T-helper 2 cell treated with Interferon-gamma antibody and Interleukin-4, amounts not matched to agents 100 ng/mL and 5 ng/mL, for 36 hours (primary cell): ENCODE measurements around the gene SAE1. TPM values are rescaled to one million over a fixed set of nuclear protein-coding genes. Genes with fewer than 3 reads are reported as not detected.

Source experiments
- intact Hi-C: fragments of 100-400 bp; cut with micrococcal nuclease; formaldehyde crosslinking; loops from one replicate; pipeline ENCODE4 v1.15.1; 2023
- total RNA-seq: library from RNA; stranded (reverse); gene quantifications from 2 replicates; pipeline ENCODE4 v1.2.3, GENCODE V29; 2022

Gene SAE1
- total RNA-seq, 1 donor from 2014 or later: 152 TPM

DNA sequence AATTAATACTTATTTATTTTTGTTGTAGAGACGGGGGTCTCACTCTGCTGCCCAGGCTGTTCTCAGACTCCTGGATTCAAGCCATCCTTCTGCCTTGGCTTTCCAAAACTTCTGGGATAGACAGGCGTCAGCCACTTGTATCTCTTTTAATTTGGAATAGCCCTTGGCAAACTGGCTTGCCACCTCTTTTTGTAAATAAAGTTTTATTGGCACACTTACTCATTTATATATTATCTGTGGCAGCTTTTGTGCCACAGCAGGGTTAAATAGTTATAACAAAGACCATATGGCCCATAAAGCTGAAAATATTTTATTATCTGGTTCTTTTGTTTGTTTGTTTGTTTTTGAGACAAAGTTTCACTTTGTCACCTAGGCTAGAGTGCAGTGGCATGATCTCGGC lies 69.9 kb downstream of the SAE1 start:
- intact Hi-C loops: no loop called here

DNA sequence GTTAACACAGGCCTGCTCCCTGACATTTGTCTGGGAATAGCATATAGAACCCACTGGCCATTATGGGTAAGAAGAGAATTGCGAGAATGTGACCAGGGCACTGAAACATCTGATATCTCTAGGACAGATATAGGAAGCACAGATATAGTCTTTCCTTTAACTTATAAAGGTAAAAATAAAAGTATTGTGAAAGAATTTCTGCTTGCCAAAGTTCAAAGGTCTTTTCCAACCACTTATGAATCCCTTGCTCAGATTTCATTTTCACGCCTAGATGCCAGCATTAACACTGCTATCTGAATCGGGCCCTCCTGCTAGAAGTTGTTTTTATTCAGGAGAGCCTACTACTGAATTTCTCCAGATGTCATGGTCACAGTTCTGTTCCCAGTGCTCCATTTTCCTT lies 72.6 kb downstream of the SAE1 start:
- intact Hi-C loops: no loop called here

DNA sequence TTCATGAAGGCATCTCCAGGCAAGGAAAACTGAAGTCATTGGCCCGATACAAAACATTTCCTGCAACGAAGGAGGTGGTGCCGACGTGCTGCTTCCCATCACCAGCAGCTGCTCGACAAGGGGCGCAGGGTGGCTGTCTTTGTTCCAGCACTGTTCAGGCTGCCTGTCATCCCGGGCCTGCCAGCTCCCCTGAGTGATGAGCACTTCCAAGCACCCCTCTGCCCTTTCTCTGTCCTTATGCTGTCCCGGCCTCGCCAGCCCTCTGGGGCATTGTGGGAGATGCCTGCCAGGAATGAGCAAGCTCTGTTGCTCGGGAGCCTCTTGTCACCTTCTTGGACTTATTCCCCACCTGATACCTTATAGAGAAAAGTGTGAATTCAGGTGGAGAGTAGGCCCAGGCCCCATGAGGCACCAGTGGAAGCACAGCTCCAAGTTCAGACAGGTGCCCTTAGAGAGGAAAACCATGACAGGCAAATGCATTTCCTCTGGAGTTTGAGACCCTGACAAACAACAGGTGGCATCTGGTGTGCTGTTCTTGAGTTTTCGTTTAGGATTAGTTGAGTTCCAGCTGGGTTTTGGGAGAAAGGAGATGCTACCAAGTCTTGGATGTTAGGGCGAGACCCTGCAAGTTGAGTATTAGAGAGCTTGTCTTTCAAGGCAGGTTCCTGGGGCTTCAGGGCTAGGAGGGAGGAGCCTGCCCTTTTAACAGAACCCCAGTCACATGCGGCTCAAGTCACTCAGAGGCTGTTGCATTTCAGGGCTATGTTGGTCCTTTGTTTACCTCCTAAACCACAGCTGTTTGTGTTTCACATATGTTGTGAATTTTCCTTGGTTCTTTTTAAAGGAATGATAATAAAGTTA lies 78.9 kb downstream of the SAE1 start:
- intact Hi-C loops: loop anchor here (1.0 to 2.0 kb wide), 4 partner anchors 17 to 61 kb away; no protein-coding TSS in a partner anchor

DNA sequence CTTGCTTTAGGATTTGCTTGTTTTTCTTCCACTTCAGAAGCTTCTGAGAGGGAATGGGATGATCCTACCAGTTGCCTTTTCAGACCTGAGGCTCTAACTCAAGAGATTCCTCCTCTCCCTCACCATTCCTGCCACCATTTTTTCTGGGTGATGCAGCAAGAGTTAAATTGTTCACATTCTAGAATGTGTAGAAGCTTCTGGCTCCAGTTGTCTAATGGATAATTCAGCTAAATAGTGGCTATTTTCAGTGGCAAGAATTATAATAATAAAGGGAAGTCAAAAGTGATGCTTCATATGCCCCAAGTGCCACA lies 79.5 kb downstream of the SAE1 start:
- intact Hi-C loops: loop anchor here (1.0 to 2.0 kb wide), 4 partner anchors 16 to 61 kb away; no protein-coding TSS in a partner anchor

DNA sequence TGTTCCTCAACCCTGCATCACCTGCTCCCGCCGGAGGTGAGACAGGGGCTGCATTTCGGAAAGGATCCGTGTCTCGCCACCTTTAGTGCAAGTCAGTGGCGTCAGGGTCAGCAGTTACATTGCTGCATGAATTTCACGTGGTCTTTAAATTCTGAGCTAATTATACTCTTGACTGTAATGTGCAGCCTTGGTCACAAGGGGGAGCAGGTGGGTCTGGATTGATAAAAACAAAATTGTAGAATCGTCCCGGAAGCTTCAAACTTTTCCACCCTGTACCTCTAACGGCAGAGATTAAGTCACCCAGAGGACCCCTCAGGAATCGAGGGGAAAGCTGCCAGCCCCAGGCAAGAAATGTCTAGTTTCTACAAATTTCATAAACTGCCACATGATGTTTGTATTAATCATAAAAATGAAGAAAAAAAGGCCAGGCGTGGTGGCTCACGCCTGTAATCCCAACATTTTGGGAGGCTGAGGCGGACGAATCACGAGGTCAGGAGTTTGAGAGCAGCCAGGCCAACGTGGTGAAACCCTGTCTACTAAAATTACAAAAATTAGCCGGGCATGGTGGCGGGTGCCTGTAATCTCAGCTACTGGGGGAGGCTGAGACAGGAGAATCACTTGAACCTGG lies 80.2 kb downstream of the SAE1 start:
- intact Hi-C loops: loop anchor here (1.0 to 2.0 kb wide), 4 partner anchors 15 to 62 kb away; no protein-coding TSS in a partner anchor

GRCh38 chr19:47215581-47215980 lies 84.9 kb downstream of the SAE1 start:
- intact Hi-C loops: no loop called here

GRCh38 chr19:47221080-47221841 lies 90.6 kb downstream of the SAE1 start:
- intact Hi-C loops: no loop called here

DNA sequence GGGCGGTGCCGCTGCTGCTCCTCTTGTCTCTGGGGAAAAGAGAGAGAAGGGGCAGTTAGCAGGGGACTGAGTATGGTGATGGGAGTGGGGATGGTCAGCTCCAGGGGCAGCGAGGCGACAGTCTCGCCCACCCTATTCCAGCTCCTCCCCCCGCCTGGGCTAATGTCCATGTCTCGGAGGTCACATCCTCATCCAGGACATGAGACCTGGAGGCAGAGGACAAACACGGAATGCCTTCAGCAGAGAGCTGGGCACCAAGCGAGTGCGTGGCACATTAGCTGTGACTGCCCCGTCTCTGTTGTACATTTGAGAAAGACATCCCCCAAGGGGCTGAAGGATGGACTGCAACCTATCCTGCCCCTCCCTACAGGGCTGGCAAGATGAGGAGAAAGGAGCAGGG lies 91.3 kb downstream of the SAE1 start:
- intact Hi-C loops: no loop called here

DNA sequence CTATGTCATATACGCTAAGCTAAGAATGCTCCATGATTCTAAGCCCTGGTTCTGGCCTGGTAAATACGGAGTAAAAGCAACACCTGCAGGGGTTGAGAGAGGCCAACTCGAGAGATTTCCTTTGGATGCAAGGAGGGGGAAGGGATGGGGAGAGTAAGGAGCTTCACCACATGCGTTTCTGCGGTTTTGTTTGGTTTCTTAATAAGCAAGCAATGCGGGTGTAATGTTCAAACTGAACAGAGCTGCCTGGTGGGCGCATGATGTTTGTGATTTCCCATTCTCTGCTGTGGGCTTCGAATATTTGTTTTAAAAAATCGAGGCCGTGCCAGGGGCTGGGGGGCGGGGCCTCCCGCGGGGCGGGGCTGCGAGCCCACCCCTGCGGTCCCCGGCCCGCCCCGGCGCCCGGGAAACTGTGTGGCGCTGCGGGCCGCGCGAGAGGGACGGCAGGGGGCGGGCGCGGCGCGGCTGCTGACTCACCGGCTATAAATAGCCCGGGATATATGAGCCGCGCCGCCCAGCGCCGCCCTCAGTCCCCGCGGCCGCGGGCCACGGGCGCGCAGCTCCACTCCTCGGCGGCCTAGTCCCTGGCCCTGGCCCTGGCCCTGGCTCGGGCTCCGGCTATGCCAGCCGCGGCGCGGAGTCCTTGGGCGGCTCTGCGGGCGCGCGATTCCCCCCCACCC lies 95.3 kb downstream of the SAE1 start:
- intact Hi-C loops: loop anchor here (1.0 to 2.0 kb wide), 3 partner anchors 16 to 39 kb away; partner anchors contain the start of gene CCDC9

DNA sequence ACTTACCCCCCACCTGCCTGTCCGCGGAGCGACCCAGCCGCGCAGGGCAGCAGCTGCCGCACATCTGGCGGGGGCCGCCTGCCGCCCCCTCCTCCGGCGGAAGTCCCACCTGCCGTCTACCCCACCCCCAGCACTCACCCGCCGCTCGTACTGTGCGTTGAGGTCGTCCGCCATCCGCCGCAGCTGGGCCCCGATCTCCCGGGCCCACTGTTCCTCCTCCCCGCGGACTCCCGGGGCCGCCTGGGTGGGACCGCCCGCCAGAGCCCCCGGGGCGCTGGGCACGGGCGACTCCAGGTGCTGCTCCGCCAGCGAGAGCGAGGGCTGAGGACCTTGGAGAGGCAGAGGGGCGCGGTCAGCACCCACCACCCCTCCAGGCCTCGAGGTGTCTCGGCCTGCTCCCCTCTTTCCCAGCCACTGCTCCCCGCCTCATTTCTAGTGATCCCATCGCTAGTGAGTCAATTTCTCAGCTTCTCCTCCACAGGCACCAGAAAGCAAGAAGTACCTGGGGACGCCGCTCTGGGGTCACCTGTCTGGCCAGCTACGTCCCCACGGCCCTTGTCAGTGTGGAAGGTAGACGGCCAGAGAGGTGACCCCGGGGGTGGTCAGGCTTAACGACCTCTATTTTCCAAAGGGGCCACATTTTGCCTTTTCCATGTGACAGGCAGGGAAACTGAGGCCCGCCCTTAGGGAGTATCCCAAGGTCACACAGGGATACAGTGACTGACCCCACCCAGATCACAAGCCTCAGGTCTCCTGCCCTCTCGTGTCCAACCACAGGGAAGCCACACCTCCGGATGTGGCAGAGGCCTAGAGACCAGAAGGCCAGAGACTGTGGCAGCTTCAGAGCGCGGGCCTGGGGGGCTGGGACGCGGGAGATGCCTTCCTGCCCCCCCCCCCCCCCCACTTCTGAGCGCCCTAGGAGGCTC lies 96.1 kb downstream of the SAE1 start:
- intact Hi-C loops: loop anchor here (1.0 to 2.0 kb wide), 3 partner anchors 16 to 40 kb away; partner anchors contain the start of gene CCDC9

DNA sequence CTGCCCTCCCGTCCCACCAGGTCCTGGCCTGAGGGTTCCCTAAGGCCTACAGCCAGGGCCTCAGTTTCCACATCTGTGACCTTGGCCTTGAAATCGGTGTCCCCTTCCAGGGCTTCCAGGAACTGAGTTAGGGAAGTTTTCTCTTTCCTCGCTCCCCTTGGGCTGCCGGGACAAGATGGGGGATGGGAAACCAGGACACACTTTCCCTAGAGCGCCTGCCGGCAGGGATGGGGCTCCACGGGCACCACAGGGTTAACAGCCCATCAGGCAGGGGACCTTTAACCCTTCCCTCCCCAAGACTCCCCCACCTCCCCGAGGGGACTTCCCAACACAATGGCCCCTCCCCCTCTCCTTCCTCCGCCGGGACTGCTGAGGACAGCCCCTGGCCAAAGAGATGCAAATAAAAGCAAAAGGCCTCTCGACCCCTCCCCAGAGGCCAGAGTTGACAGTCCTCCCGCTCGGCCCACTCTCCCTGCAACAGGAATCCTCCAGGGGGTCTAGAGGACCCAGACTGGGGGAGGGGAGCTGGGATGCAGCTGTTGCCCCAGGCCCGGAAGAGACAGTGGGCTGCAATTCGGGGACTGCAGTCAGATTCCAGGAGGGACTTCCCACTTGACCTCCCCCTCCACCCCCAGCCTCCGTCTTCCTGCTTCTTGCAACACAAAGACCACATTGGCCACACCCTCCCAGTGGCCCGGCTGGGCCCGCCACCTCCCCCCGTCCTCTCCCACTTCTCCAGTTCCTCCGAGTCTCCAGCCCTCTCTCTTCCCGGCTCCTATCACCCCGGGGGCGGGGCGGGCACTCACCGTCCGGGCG lies 96.9 kb downstream of the SAE1 start:
- intact Hi-C loops: loop anchor here (2.0 kb wide), 1 partner anchor 41 kb away; no protein-coding TSS in a partner anchor

GRCh38 chr19:47228168-47228936 lies 97.7 kb downstream of the SAE1 start:
- intact Hi-C loops: no loop called here

- intact Hi-C loops: loop anchor here (1.0 kb wide), 1 partner anchor 15 kb away; no protein-coding TSS in a partner anchor
Measured at GRCh38 chr19:47228937-47229675, 98.5 kb downstream of the SAE1 start.

DNA sequence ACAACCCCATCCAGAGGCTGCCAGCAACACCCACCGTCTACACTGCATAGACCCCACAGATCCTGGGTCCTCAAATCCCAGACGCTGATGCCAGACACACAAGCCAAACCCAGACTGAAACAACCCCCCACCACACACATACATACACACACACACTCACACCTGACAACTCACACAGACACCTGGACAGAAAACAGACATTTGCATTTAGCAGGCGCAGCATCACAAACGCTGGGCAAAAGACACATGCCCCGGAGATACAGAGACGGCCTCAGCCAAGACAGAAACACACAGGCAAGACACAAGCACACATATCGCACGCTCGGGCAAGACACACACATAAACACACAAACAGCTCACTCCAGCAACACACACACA lies 99.0 kb downstream of the SAE1 start:
- intact Hi-C loops: loop anchor here (1.0 kb wide), 2 partner anchors 15 to 19 kb away; no protein-coding TSS in a partner anchor

DNA sequence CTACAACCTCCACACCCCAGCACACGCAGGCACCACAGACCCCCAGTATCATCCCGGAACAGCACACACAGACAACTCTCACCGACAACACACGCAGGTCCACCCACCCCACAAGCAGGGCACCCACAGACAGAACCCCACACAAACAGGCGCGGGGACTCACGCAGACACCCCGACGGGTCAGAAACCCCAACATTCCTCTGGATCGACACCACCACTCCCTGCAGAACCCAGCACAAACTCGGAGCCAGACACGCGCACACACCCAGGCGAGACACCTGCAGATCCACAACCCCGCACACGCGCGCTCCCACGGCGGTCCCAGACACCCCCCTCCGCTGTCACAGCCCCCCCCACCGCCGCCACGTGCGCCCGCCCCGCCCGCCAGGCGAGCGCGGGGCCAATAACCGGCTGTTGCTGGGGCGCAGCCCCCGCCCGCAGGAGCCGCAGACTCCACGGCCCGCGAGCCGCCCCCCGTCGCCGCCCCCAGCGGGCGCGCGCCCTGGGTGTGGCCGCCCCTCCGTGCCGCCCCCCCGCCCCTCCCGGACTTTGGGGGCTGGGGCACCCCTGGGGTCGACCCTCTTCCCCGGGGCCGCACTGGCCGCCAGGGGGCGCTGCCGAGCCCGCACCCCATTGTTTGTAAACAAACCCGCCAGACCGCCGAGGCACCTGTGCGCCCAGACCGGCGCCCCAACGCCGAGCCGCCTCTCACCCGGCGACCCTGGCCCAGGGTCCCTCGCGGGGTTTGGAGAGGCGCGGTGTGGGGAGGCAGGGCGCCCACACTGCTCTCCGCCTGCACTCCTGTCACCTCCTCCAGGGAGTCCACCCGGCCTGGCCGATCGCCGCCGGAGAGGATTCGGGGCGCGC lies 99.7 kb downstream of the SAE1 start:
- intact Hi-C loops: loop anchor here (1.0 kb wide), 1 partner anchor 20 kb away; no protein-coding TSS in a partner anchor

GRCh38 chr19:47230921-47231214 lies 100.2 kb downstream of the SAE1 start, which contains the start of gene BBC3:
BBC3 (minus strand) TSS chr19:47231199; CDS start chr19:47228431, 2,768 bp downstream.
- intact Hi-C loops: loop anchor here (1.0 kb wide), 1 partner anchor 21 kb away; no protein-coding TSS in a partner anchor
